ENCODE measurements around the gene SPDYE16.
"Not testable (repeated sequence)": the region's sequence is repeated elsewhere in the genome, so short reads cannot be mapped to it uniquely, and the experiment has no call there.

GRCh38 chr7:76492139-76492538, 51.0 kb downstream of the SPDYE16 start:
- not testable (repeated sequence) for TF ChIP-seq EZH2phosphoT487 (IDR thresholded peaks at IDR 0.05; ENCODE audit: insufficient read depth, low read depth); EZH2 (IDR thresholded peaks at IDR 0.05; ENCODE audit: insufficient read depth, poor library complexity, severe bottlenecking)

Data from GM23248 (cell line).